Type B pancreatic cell (in vitro differentiated cells): Measurements from ENCODE around the gene PGP. TPM values are rescaled to one million over a fixed set of nuclear protein-coding genes. Genes with fewer than 3 reads are reported as not detected.
A peak's percentile ranks its signal among the peaks of the same experiment; 100 is the strongest.
"Not testable (repeated sequence)": the region's sequence is repeated elsewhere in the genome, so short reads cannot be mapped to it uniquely, and the experiment has no call there.

Experiments used
- DNase-seq: peaks from one replicate; pipeline ENCODE4 v3.0.0; 2021; ENCODE audit warnings: mixed read lengths; ENCODE audit not compliant: unreplicated experiment; ENCODE audit errors: extremely low spot score
- H3K27ac Mint-ChIP-seq: 2 replicates; pipeline ENCODE4 v1.8.0; 2021; ENCODE audit warnings: mild to moderate bottlenecking, mixed read lengths
- H3K27me3 Mint-ChIP-seq: 2 replicates; pipeline ENCODE4 v1.8.0; 2021; ENCODE audit warnings: mixed read lengths
- H3K36me3 Mint-ChIP-seq: 2 replicates; pipeline ENCODE4 v1.8.0; 2021; ENCODE audit warnings: mixed read lengths
- H3K4me1 Mint-ChIP-seq: one replicate; pipeline ENCODE4 v1.8.0; 2021; ENCODE audit warnings: mixed read lengths; ENCODE audit not compliant: unreplicated experiment
- H3K4me3 Mint-ChIP-seq: 2 replicates; pipeline ENCODE4 v1.8.0; 2021; ENCODE audit warnings: mild to moderate bottlenecking, mixed read lengths
- H3K9me3 Mint-ChIP-seq: 2 replicates; pipeline ENCODE4 v1.8.0; 2021; ENCODE audit warnings: mixed read lengths
- CTCF ChIP-seq: fragments of 200-600 bp; sonication (generic); conservative IDR thresholded peaks from 2 replicates; pipeline ENCODE4 v1.5.0; 2021; ENCODE audit warnings: antibody characterized with exemption, mild to moderate bottlenecking
- total RNA-seq: library from RNA; stranded (reverse); gene quantifications from 2 replicates; pipeline ENCODE4 v1.2.1, GENCODE V29; 2021; ENCODE audit warnings: low replicate concordance

PGP gene
- total RNA-seq, 1 donor from 2014 or later: 25.5 TPM

GRCh38 chr16:2206420-2206779, 8.2 kb downstream of the PGP start:
- DNase-seq: no peak
- Mint-ChIP-seq H3K27me3 (peaks cover 7% of the 10 kb centered on the region), H3K4me1 (peaks cover 14% of the 10 kb centered on the region), H3K4me3 (peak overlapping the region; percentile 85), H3K9me3 (no peaks in the 10 kb centered on the region), H3K36me3 (peaks cover 4% of the 10 kb centered on the region), H3K27ac (peak overlapping the region; percentile 76)
- no peak for TF ChIP-seq CTCF

DNA sequence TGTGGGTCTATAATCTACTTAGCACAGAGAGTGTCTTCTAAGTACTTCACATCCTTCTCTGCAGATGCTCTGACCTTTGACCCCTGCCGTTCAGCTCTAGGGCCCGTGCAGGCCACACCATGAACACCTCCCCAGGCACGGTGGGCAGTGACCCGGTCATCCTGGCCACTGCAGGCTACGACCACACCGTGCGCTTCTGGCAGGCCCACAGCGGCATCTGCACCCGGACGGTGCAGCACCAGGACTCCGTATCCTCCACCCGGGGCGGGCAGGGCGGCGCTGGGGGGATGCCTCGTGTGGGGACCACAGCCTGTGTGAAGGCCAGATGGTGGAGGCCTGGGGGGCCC, 8.7 kb downstream of the PGP start:
- Mint-ChIP-seq H3K4me1 (peaks cover 14% of the 10 kb centered on the region), H3K4me3 (peak overlapping the region; percentile 85), H3K36me3 (peaks cover 4% of the 10 kb centered on the region), H3K27me3 (peaks cover 7% of the 10 kb centered on the region), H3K27ac (peak overlapping the region; percentile 76), H3K9me3 (no peaks in the 10 kb centered on the region)
- TF ChIP-seq CTCF: peak; percentile 6
- no peak for DNase-seq

GRCh38 chr16:2205104-2205966, 9.3 kb downstream of the PGP start, which contains the start of gene MLST8:
Gene MLST8, plus strand, starts transcription at chr16:2205454. Its CDS starts 632 bp downstream, at chr16:2206086.
- Mint-ChIP-seq H3K4me1 (peaks cover 14% of the 10 kb centered on the region), H3K36me3 (peaks cover 4% of the 10 kb centered on the region), H3K9me3 (no peaks in the 10 kb centered on the region), H3K27ac (peak within 1 kb of the TSS; percentile 76), H3K4me3 (peak within 1 kb of the TSS; percentile 85), H3K27me3 (peaks cover 11% of the 10 kb centered on the region)
- peak; percentile 94 for DNase-seq
- peak; percentile 45 for TF ChIP-seq CTCF

DNA sequence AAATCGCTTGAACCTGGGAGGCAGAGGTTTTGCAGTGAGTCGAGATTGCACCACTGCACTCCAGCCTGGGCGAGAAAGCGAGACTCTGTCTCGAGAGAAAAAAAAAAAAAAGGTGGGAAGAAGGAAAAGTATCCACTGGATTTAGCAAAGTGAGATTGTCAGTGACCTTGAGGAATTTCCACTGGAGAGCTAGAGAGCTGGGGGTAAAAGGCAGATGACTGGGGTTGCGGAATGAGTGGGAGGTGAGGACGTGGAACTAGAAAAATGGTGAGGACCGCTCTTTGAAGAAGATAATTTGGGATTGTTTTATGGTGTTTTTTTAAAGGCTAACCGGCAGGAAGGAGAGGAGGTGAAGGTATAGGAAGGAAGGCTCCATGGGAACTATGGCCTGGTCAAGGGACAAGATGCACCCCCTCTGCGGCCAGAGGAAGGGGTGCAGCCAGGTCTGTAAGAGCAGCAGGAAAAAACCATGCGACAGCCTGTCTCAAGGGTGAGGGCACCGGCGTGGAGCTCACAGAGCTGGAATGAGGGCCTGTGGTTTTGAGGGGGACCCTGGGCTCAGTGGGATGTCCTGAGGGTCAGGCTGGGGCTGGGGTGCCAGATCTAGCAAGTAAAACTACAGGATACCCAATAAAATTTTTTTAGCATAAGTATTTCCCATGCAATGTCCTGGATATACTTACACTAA, 10.1 kb downstream of the PGP start:
- Mint-ChIP-seq H3K4me1 (peaks cover 14% of the 10 kb centered on the region), H3K27ac (peak overlapping the region; percentile 46), H3K36me3 (peaks cover 4% of the 10 kb centered on the region), H3K4me3 (peak overlapping the region; percentile 83), H3K27me3 (peaks cover 17% of the 10 kb centered on the region), H3K9me3 (no peaks in the 10 kb centered on the region)
- no peak for DNase-seq
- no peak for TF ChIP-seq CTCF

DNA sequence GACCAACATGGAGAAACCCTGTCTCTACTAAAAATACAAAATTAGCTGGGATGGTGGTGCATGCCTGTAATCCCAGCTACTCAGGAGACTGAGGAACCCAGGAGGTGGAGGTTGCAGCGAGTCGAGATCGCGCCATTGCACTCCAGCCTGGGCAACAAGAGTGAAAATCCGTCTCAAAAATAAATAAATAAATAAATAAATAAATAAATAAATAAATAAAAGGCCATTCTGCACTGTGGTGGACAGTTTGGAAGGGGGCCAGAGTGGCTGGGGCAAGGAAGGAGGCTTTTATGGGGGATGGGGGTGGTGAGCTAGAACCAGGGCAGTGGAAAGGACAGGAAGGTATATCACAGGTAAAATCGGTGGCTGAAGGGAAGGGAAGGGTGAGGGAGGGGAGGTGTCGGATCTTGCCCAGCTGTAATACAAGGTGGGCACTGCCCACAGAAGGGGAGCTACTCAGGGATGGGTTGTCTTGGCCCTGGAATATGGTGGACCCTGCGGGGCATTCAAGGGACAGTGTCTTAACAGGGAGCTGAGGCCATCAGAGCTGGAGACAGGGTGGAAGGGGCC, 11.4 kb downstream of the PGP start:
- peaks cover 14% of the 10 kb centered on the region for H3K4me1 Mint-ChIP-seq
- H3K9me3 Mint-ChIP-seq, DNase-seq, H3K36me3 Mint-ChIP-seq: not testable (repeated sequence)
- H3K4me3 Mint-ChIP-seq: peak overlapping the region; percentile 73
- peak overlapping the region; percentile 76 for H3K27ac Mint-ChIP-seq
- H3K27me3 Mint-ChIP-seq: peaks cover 24% of the 10 kb centered on the region

- no peak overlapping the region for H3K4me3 Mint-ChIP-seq
- no peaks in the 10 kb centered on the region for H3K36me3 Mint-ChIP-seq
- no peaks in the 10 kb centered on the region for H3K9me3 Mint-ChIP-seq
- peaks cover 5% of the 10 kb centered on the region for H3K4me1 Mint-ChIP-seq
- DNase-seq: no peak
- no peak for TF ChIP-seq CTCF
- H3K27me3 Mint-ChIP-seq: peaks cover 30% of the 10 kb centered on the region
- H3K27ac Mint-ChIP-seq: no peak overlapping the region
These were observed 14.3 kb downstream of the PGP start for GRCh38 chr16:2200313-2200712.
